H1 (cell line): ENCODE measurements around the gene UBN2. TPM values are rescaled to one million over a fixed set of nuclear protein-coding genes. Genes with fewer than 3 reads are reported as not detected.

Experiments
- CTCF ChIA-PET: fragments of 300-600 bp; sonication (Branson Sonifier 250); formaldehyde crosslinking; loops from one replicate; lab custom pipeline; 2021; ENCODE audit not compliant: partially characterized antibody; lab: Charles Lee
- POLR2A ChIA-PET: fragments of 300-600 bp; sonication (Branson Sonifier 250); formaldehyde crosslinking; loops from one replicate; lab custom pipeline; 2021; ENCODE audit warnings: inconsistent platforms; ENCODE audit not compliant: partially characterized antibody; lab: Charles Lee
- DNase-seq, 2 experiments: peaks; one replicate each; pipeline versions ENCODE4 v3.0.0 to v3.0.0-alpha.2; 2010 to 2022; ENCODE audit warnings: low spot score in 2 of 2, low read depth in 1 of 2, mixed read lengths in 1 of 2
- FAIRE-seq: peaks from 2 replicates; lab custom pipeline; 2011; peaks lifted over from hg19 to GRCh38; lab: Jason Lieb, UNC
- H2AFZ ChIP-seq: 2 replicates; pipeline ENCODE4 v1.8.1; 2012; ENCODE audit warnings: low read length, inconsistent platforms
- H2AK5ac ChIP-seq: 2 replicates; pipeline ENCODE4 v1.6.1; 2013; ENCODE audit warnings: low read depth, low read length
- H2BK120ac ChIP-seq: replicated peaks from 2 replicates; pipeline ENCODE3; 2013; ENCODE audit warnings: low read depth, low read length, inconsistent platforms
- H2BK12ac ChIP-seq: 2 replicates; pipeline ENCODE4 v1.6.1; 2013; ENCODE audit warnings: low read depth, low read length
- H2BK15ac ChIP-seq: 2 replicates; pipeline ENCODE4 v1.6.1; 2013; ENCODE audit warnings: low read length
- H2BK20ac ChIP-seq: 2 replicates; pipeline ENCODE4 v1.6.1; 2013; ENCODE audit warnings: low read length
- H2BK5ac ChIP-seq: 2 replicates; pipeline ENCODE4 v1.6.1; 2013; ENCODE audit warnings: low read depth, low read length
- H3K14ac ChIP-seq: 2 replicates; pipeline ENCODE4 v1.6.1; 2013; ENCODE audit warnings: inconsistent platforms; ENCODE audit not compliant: insufficient read length
- H3K18ac ChIP-seq: 2 replicates; pipeline ENCODE4 v1.6.1; 2013; ENCODE audit warnings: low read length; ENCODE audit errors: extremely low read depth
- H3K23ac ChIP-seq: 2 replicates; pipeline ENCODE4 v1.6.1; 2013; ENCODE audit warnings: inconsistent platforms; ENCODE audit not compliant: insufficient read length
- H3K23me2 ChIP-seq: 2 replicates; pipeline ENCODE4 v1.6.1; 2013; ENCODE audit warnings: low read depth, low read length
- H3K27ac ChIP-seq: 2 replicates; pipeline ENCODE4 v1.6.1; 2011; ENCODE audit warnings: low read depth, low read length, inconsistent platforms
- H3K27me3 ChIP-seq, 4 experiments: replicated peaks in 1 of 4; 1 replicate in 1 of 4; 2 replicates in 3 of 4; pipeline versions ENCODE4 v1.6.1 to v1.8.1; 2011 to 2013; ENCODE audit warnings: low read length in 3 of 4, mild to moderate bottlenecking in 3 of 4, inconsistent platforms in 2 of 4, mixed read lengths in 2 of 4, moderate library complexity in 1 of 4; ENCODE audit not compliant: control insufficient read depth in 3 of 4, insufficient read depth in 3 of 4; ENCODE audit errors: extremely low read depth in 1 of 4
- H3K36me3 ChIP-seq, 4 experiments: 2 replicates each; pipeline versions ENCODE4 v1.6.1 to v1.8.1; 2011 to 2013; ENCODE audit warnings: mild to moderate bottlenecking in 4 of 4, low read length in 3 of 4, moderate library complexity in 2 of 4, control low read depth in 1 of 4, inconsistent platforms in 1 of 4; ENCODE audit not compliant: insufficient read depth in 4 of 4, control insufficient read depth in 2 of 4
- H3K4ac ChIP-seq: replicated peaks from 2 replicates; pipeline ENCODE3; 2013; ENCODE audit warnings: low read length, low read depth, mixed read lengths, inconsistent platforms; ENCODE audit not compliant: insufficient read length
- H3K4me1 ChIP-seq, 4 experiments: replicated peaks in 1 of 4; 1 replicate in 1 of 4; 2 replicates in 3 of 4; pipeline versions ENCODE4 v1.6.1 to v1.8.1; 2011 to 2013; ENCODE audit warnings: low read length in 3 of 4, inconsistent platforms in 2 of 4, mixed read lengths in 1 of 4; ENCODE audit not compliant: insufficient read depth in 4 of 4, control insufficient read depth in 3 of 4
- H3K4me2 ChIP-seq, 2 experiments: 2 replicates each; pipeline versions ENCODE4 v1.6.1 to v1.8.1; 2011 to 2013; ENCODE audit warnings: low read depth in 2 of 2, low read length in 2 of 2, control low read depth in 1 of 2, inconsistent platforms in 1 of 2, mild to moderate bottlenecking in 1 of 2; ENCODE audit not compliant: insufficient read depth in 1 of 2
- H3K4me3 ChIP-seq, 4 experiments: fragments of 200-600, 300-600 bp in 1 of 4; sonication (generic), shearing (Covaris generic), sonication (Bioruptor Twin) in 1 of 4; 2 replicates each; pipeline versions ENCODE4 v1.5.1 to v1.8.1; 2011 to 2016; ENCODE audit warnings: low read length in 4 of 4, low read depth in 3 of 4, control low read depth in 2 of 4, inconsistent platforms in 2 of 4, mild to moderate bottlenecking in 2 of 4, mixed read lengths in 1 of 4, moderate library complexity in 1 of 4; ENCODE audit not compliant: insufficient read depth in 2 of 4; ENCODE audit errors: extremely low read depth in 1 of 4
- H3K56ac ChIP-seq: replicated peaks from 2 replicates; pipeline ENCODE3; 2013; ENCODE audit warnings: low read depth, mild to moderate bottlenecking, mixed read lengths, low read length, inconsistent platforms; ENCODE audit not compliant: insufficient read length
- H3K79me1 ChIP-seq: 2 replicates; pipeline ENCODE4 v1.6.1; 2013; ENCODE audit warnings: low read depth, low read length, control low read depth
- H3K79me2 ChIP-seq, 2 experiments: 2 replicates each; pipeline versions ENCODE4 v1.6.1 to v1.8.1; 2012 to 2013; ENCODE audit warnings: low read length in 2 of 2, mild to moderate bottlenecking in 2 of 2, inconsistent platforms in 1 of 2; ENCODE audit not compliant: insufficient read depth in 2 of 2, control insufficient read depth in 1 of 2
- H3K9ac ChIP-seq, 4 experiments: replicated peaks in 1 of 4; 1 replicate in 1 of 4; 2 replicates in 3 of 4; pipeline versions ENCODE4 v1.6.1 to v1.8.1; 2011 to 2013; ENCODE audit warnings: low read depth in 3 of 4, low read length in 3 of 4, control low read depth in 2 of 4, mild to moderate bottlenecking in 2 of 4, moderate library complexity in 2 of 4, inconsistent platforms in 1 of 4; ENCODE audit errors: extremely low read depth in 1 of 4
- H3K9me3 ChIP-seq, 2 experiments: 2 replicates each; pipeline versions ENCODE4 v1.6.1 to v1.8.1; 2012 to 2013; ENCODE audit warnings: mild to moderate bottlenecking in 2 of 2, moderate library complexity in 2 of 2, control low read depth in 1 of 2, inconsistent platforms in 1 of 2, low read depth in 1 of 2, low read length in 1 of 2, mixed read lengths in 1 of 2; ENCODE audit not compliant: insufficient read depth in 2 of 2
- H4K20me1 ChIP-seq, 2 experiments: replicated peaks in 1 of 2; 2 replicates each; pipeline versions ENCODE3 to v1.8.1; 2011 to 2013; ENCODE audit warnings: inconsistent platforms in 2 of 2, low read length in 2 of 2, mild to moderate bottlenecking in 1 of 2; ENCODE audit not compliant: insufficient read depth in 2 of 2, control insufficient read depth in 1 of 2
- H4K5ac ChIP-seq: 2 replicates; pipeline ENCODE4 v1.6.1; 2013; ENCODE audit warnings: low read length, low read depth, mixed read lengths, inconsistent platforms; ENCODE audit not compliant: insufficient read length
- H4K8ac ChIP-seq: 2 replicates; pipeline ENCODE4 v1.8.0; 2013; ENCODE audit warnings: mild to moderate bottlenecking, moderate library complexity, low read length, inconsistent platforms; ENCODE audit not compliant: insufficient read depth; ENCODE audit errors: extremely low read depth
- H4K91ac ChIP-seq: replicated peaks from 2 replicates; pipeline ENCODE3; 2013; ENCODE audit warnings: low read length, mixed read lengths, inconsistent platforms; ENCODE audit not compliant: insufficient read length
- ASH2L ChIP-seq: fragments of 200-600, 300-600 bp; sonication (generic); IDR thresholded peaks from one replicate; pipeline ENCODE4 v1.7.1; 2017; ENCODE audit warnings: low read length
- CBX5 ChIP-seq: fragments of 300-800, 300-1000 bp; sonication (generic); IDR thresholded peaks from 2 replicates; pipeline ENCODE4 v1.7.1; 2016; ENCODE audit warnings: antibody characterized with exemption, low read length, low read depth
- EGR1 ChIP-seq: IDR thresholded peaks from 2 replicates; pipeline ENCODE4 v1.6.1; 2011; ENCODE audit warnings: low read depth, low read length, borderline replicate concordance
- GABPA ChIP-seq: IDR thresholded peaks from 2 replicates; pipeline ENCODE4 v1.6.1; 2011; ENCODE audit warnings: mild to moderate bottlenecking, low read length, moderate library complexity, borderline replicate concordance; ENCODE audit not compliant: insufficient read depth
- KDM5A ChIP-seq: fragments of 200-600 bp; IDR thresholded peaks from 2 replicates; pipeline ENCODE4 v1.7.1; 2012; ENCODE audit warnings: mild to moderate bottlenecking, low read length, inconsistent platforms, mixed read lengths
- MAFK ChIP-seq: IDR thresholded peaks from 2 replicates; pipeline ENCODE4 v1.6.1; 2012; ENCODE audit warnings: low read depth, mild to moderate bottlenecking, improper control_type of control experiment, low read length
- POLR2AphosphoS5 ChIP-seq: IDR thresholded peaks from 2 replicates; pipeline ENCODE4 v1.6.1; 2011; ENCODE audit warnings: low read depth, low read length
- RNF2 ChIP-seq: fragments of 200-900, 300-1000 bp; sonication (generic); IDR thresholded peaks from 2 replicates; pipeline ENCODE4 v1.7.1; 2016; ENCODE audit warnings: borderline replicate concordance, low read depth, mild to moderate bottlenecking, antibody characterized with exemption, low read length; ENCODE audit not compliant: poor library complexity, severe bottlenecking; ENCODE audit errors: missing control alignments
- SIN3A ChIP-seq, 2 experiments: IDR thresholded peaks in 1 of 2; conservative IDR thresholded peaks in 1 of 2; 2 replicates each; pipeline ENCODE4 v1.6.1; 2011 to 2012; ENCODE audit warnings: low read length in 2 of 2, improper control_type of control experiment in 1 of 2, low read depth in 1 of 2, mild to moderate bottlenecking in 1 of 2
- SP2 ChIP-seq: IDR thresholded peaks from 2 replicates; pipeline ENCODE4 v1.6.1; 2012; ENCODE audit warnings: mild to moderate bottlenecking, low read length, inconsistent platforms
- SUZ12 ChIP-seq: fragments of 200-600 bp; sonication (generic); IDR thresholded peaks from 2 replicates; pipeline ENCODE4 v1.6.1; 2012; ENCODE audit warnings: mild to moderate bottlenecking, inconsistent platforms, low read length, moderate library complexity, mixed read lengths
- TCF12 ChIP-seq: IDR thresholded peaks from 2 replicates; pipeline ENCODE4 v1.6.1; 2011; ENCODE audit warnings: low read depth, mild to moderate bottlenecking, low read length
- WGBS, 2 experiments: shearing (Covaris generic) in 1 of 2; methylation state at CpG; one replicate each; pipeline versions ENCODE4 v1.1.6 to v1.1.7; 2013 to 2015; ENCODE audit warnings: low lambda C conversion rate in 2 of 2, mixed read lengths in 2 of 2, inconsistent platforms in 1 of 2, low coverage in 1 of 2, missing lambda C conversion rate in 1 of 2; ENCODE audit not compliant: insufficient replicate concordance in 2 of 2, insufficient coverage in 1 of 2, insufficient read length in 1 of 2; ENCODE audit errors: extremely low coverage in 1 of 2, missing lambda C conversion rate in 1 of 2; 5-methylcytosine and 5-hydroxymethylcytosine counted together
- polyA plus RNA-seq, 7 experiments: library from polyadenylated mRNA; depleted of rRNA in 3 of 7; stranded (reverse) in 5 of 7; unstranded in 2 of 7; fragments of >200 nt in 5 of 7; fragments of 200-250 nt in 2 of 7; gene quantifications; 1 replicate in 5 of 7; 2 replicates in 1 of 7; 4 replicates in 1 of 7; pipeline versions ENCODE4 v1.2.1 to v1.2.3, GENCODE V29; 2011 to 2013; ENCODE audit warnings: missing spikeins in 2 of 7, mixed read lengths in 2 of 7
- total RNA-seq: library from RNA; stranded (reverse); fragmentation: NEBNext Ultra II Directional; extraction: Animal tissue kit (Norgen Biotek cat#: 25700); gene quantifications from 2 replicates; pipeline ENCODE4 v1.2.1, GENCODE V29; 2021
- TF ChIP-seq, protein P1 (sequence below): IDR thresholded peaks from 2 replicates; pipeline ENCODE4 v1.6.1; 2012; ENCODE audit warnings: low read length, inconsistent platforms

Gene UBN2
- total and polyA plus RNA-seq, 2 of the 8 experiments (the other 6 are each of a cell fraction or from before 2014, with no cell fraction given), result 4.1 to 39.6 TPM

GRCh38 chr7:139246905-139247304, 15.9 kb downstream of the UBN2 start:
- Histone ChIP-seq H3K18ac (no peak overlapping the region), H3K9ac (no peak overlapping the region), H2AFZ (no peak overlapping the region), H2BK12ac (no peak overlapping the region), H4K20me1 (no peaks in the 10 kb centered on the region), H4K5ac (no peak overlapping the region), H3K4ac (no peak overlapping the region), H3K9me3 (no peaks in the 10 kb centered on the region), H4K8ac (no peak overlapping the region), H2BK120ac (no peak overlapping the region), H3K4me2 (no peak overlapping the region), H3K56ac (no peak overlapping the region), H3K14ac (no peak overlapping the region), H2BK15ac (no peak overlapping the region), H3K27ac (no peak overlapping the region), H3K79me2 (no peaks in the 10 kb centered on the region), H4K91ac (no peak overlapping the region), H3K36me3 (peaks cover 0 to 44% (median 26%) of the 10 kb centered on the region in 4 experiments; a peak in 5 of 8 replicates), H3K23ac (no peak overlapping the region), H3K4me3 (no peak overlapping the region), H2AK5ac (no peak overlapping the region), H2BK20ac (no peak overlapping the region), H3K23me2 (no peaks in the 10 kb centered on the region), H3K79me1 (no peaks in the 10 kb centered on the region), H3K27me3 (no peaks in the 10 kb centered on the region), H2BK5ac (no peak overlapping the region), H3K4me1 (no peaks in the 10 kb centered on the region)
- DNase-seq, result no peak
- no peak for FAIRE-seq
- 95% methylated on average over 5 of the region's 5 CpGs; no CpG with 5 or more reads in 1 of the 2 experiments for WGBS, 2 experiments
- POLR2A ChIA-PET, result no interaction called here
- CTCF ChIA-PET, result interaction anchor here (0.6 kb wide), 2 partner anchors 16 to 179 kb away, joined by 3 read pairs; no protein-coding TSS in a partner anchor
- TF ChIP-seq SUZ12 (no peak), EGR1 (no peak), MAFK (no peak), RNF2 (no peak), CBX5 (no peak), SP2 (no peak), ASH2L (no peak), KDM5A (no peak), GABPA (no peak), SIN3A (conservative IDR thresholded peaks at IDR 0.05 in 1 of 2, IDR thresholded peaks at IDR 0.05 in 1 of 2; ENCODE audit: low read depth in 1 of 2, low read length in 2 of 2) (no peak), TCF12 (no peak), POLR2AphosphoS5 (no peak)
- TF ChIP-seq, protein P1, sequence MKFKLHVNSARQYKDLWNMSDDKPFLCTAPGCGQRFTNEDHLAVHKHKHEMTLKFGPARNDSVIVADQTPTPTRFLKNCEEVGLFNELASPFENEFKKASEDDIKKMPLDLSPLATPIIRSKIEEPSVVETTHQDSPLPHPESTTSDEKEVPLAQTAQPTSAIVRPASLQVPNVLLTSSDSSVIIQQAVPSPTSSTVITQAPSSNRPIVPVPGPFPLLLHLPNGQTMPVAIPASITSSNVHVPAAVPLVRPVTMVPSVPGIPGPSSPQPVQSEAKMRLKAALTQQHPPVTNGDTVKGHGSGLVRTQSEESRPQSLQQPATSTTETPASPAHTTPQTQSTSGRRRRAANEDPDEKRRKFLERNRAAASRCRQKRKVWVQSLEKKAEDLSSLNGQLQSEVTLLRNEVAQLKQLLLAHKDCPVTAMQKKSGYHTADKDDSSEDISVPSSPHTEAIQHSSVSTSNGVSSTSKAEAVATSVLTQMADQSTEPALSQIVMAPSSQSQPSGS, result no peak
